Measurements from ENCODE around the gene PUM2.
"Not testable (repeated sequence)": the region's sequence is repeated elsewhere in the genome, so short reads cannot be mapped to it uniquely, and the experiment has no call there.

The PUM2 gene

GRCh38 chr2:20350753-20351554 lies at the start of gene PUM2:
Gene PUM2 (minus strand): TSS chr2:20350844. CDS start chr2:20327360, 23,484 bp downstream.
- DNase-seq = peak; percentile 86 to 97 (median 91)

- DNase-seq = no peak
These were observed 49.7 kb upstream of the PUM2 start for GRCh38 chr2:20400306-20400705.

GRCh38 chr2:20398956-20399567 lies 48.4 kb upstream of the PUM2 start:
- DNase-seq = no peak

- DNase-seq = no peak
These were observed 47.3 kb upstream of the PUM2 start for GRCh38 chr2:20397811-20398447.

- DNase-seq = no peak
These were observed 45.8 kb upstream of the PUM2 start for GRCh38 chr2:20396356-20397000.

- no peak for DNase-seq
These were observed 43.3 kb upstream of the PUM2 start for GRCh38 chr2:20393986-20394385.

GRCh38 chr2:20391951-20392699 lies 41.5 kb upstream of the PUM2 start:
- DNase-seq = no peak

GRCh38 chr2:20390524-20391123 lies 40.0 kb upstream of the PUM2 start:
- no peak for DNase-seq

- DNase-seq = no peak
These were observed 34.3 kb upstream of the PUM2 start for GRCh38 chr2:20384953-20385352.

- DNase-seq = no peak
These were observed 32.5 kb upstream of the PUM2 start for GRCh38 chr2:20382965-20383810.

GRCh38 chr2:20381457-20381856 lies 30.8 kb upstream of the PUM2 start:
- no peak for DNase-seq

GRCh38 chr2:20378891-20379519 lies 28.4 kb upstream of the PUM2 start:
- no peak for DNase-seq

GRCh38 chr2:20378341-20378740 lies 27.7 kb upstream of the PUM2 start:
- DNase-seq = no peak

GRCh38 chr2:20377741-20378140 lies 27.1 kb upstream of the PUM2 start:
- DNase-seq = no peak

GRCh38 chr2:20374982-20375381 lies 24.3 kb upstream of the PUM2 start:
- DNase-seq = not testable (repeated sequence)

GRCh38 chr2:20372896-20373640 lies 22.4 kb upstream of the PUM2 start:
- no peak for DNase-seq

GRCh38 chr2:20371323-20372025 lies 20.8 kb upstream of the PUM2 start:
- no peak for DNase-seq

- DNase-seq = no peak
These were observed 19.5 kb upstream of the PUM2 start for GRCh38 chr2:20370191-20370590.

GRCh38 chr2:20369366-20369765 lies 18.7 kb upstream of the PUM2 start:
- no peak for DNase-seq
